ENCODE results near the gene SLC43A2.

DNA sequence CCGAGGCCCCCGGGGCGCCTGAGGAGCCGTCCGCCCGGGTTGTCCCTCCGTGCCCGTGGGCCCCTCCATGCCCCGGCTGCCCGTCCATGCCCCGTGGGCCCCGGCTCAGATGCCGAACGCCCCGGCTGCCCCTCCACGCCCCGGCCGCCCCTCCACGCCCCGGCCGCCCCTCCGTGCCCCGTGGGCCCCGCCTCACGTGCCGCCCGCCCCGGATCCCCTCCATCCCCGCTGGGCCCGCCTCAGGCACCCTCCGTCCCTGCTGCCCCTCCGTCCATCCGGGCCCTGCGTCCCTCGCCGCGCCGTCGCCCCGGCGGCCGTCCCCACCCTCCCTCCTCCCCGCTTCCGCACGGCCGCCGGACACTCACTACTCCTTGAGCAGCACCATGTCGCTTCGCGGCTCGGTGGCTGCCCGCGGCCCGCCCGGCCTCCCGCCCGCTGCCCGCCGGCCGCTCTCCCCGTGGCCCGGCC, 66.4 kb downstream of the SLC43A2 start:
- TF ChIP-seq, protein P1, sequence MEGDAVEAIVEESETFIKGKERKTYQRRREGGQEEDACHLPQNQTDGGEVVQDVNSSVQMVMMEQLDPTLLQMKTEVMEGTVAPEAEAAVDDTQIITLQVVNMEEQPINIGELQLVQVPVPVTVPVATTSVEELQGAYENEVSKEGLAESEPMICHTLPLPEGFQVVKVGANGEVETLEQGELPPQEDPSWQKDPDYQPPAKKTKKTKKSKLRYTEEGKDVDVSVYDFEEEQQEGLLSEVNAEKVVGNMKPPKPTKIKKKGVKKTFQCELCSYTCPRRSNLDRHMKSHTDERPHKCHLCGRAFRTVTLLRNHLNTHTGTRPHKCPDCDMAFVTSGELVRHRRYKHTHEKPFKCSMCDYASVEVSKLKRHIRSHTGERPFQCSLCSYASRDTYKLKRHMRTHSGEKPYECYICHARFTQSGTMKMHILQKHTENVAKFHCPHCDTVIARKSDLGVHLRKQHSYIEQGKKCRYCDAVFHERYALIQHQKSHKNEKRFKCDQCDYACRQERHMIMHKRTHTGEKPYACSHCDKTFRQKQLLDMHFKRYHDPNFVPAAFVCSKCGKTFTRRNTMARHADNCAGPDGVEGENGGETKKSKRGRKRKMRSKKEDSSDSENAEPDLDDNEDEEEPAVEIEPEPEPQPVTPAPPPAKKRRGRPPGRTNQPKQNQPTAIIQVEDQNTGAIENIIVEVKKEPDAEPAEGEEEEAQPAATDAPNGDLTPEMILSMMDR (IDR thresholded peaks at IDR 0.05; ENCODE audit: poor library complexity, severe bottlenecking): no peak
- TF ChIP-seq, protein P2, sequence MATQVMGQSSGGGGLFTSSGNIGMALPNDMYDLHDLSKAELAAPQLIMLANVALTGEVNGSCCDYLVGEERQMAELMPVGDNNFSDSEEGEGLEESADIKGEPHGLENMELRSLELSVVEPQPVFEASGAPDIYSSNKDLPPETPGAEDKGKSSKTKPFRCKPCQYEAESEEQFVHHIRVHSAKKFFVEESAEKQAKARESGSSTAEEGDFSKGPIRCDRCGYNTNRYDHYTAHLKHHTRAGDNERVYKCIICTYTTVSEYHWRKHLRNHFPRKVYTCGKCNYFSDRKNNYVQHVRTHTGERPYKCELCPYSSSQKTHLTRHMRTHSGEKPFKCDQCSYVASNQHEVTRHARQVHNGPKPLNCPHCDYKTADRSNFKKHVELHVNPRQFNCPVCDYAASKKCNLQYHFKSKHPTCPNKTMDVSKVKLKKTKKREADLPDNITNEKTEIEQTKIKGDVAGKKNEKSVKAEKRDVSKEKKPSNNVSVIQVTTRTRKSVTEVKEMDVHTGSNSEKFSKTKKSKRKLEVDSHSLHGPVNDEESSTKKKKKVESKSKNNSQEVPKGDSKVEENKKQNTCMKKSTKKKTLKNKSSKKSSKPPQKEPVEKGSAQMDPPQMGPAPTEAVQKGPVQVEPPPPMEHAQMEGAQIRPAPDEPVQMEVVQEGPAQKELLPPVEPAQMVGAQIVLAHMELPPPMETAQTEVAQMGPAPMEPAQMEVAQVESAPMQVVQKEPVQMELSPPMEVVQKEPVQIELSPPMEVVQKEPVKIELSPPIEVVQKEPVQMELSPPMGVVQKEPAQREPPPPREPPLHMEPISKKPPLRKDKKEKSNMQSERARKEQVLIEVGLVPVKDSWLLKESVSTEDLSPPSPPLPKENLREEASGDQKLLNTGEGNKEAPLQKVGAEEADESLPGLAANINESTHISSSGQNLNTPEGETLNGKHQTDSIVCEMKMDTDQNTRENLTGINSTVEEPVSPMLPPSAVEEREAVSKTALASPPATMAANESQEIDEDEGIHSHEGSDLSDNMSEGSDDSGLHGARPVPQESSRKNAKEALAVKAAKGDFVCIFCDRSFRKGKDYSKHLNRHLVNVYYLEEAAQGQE (IDR thresholded peaks at IDR 0.05; ENCODE audit: borderline replicate concordance): no peak
